ENCODE measurements around the gene TMEM233.
A peak's percentile ranks its signal among the peaks of the same experiment; 100 is the strongest.

Gene TMEM233

GRCh38 chr12:119666226-119666795, 72.7 kb downstream of the TMEM233 start:
- no peak for TF ChIP-seq NFIC (IDR thresholded peaks at IDR 0.05)
- no peak for TF ChIP-seq TAF1 (IDR thresholded peaks at IDR 0.05; ENCODE audit: low read depth)
- no peak for TF ChIP-seq TCF12 (IDR thresholded peaks at IDR 0.05; ENCODE audit: low read depth)
- TF ChIP-seq REST (IDR thresholded peaks at IDR 0.05; ENCODE audit: low read depth) = no peak
- TF ChIP-seq USF1 (IDR thresholded peaks at IDR 0.05) = no peak
- no peak for TF ChIP-seq YY1 (IDR thresholded peaks at IDR 0.05; ENCODE audit: low read depth)
- no peak for TF ChIP-seq TEAD4 (IDR thresholded peaks at IDR 0.05)
- no peak for TF ChIP-seq CEBPB (IDR thresholded peaks at IDR 0.05)

- TF ChIP-seq EGR1 (IDR thresholded peaks at IDR 0.05) = no peak
- TF ChIP-seq TCF12 (IDR thresholded peaks at IDR 0.05; ENCODE audit: low read depth) = no peak
- no peak for TF ChIP-seq NFIC (IDR thresholded peaks at IDR 0.05)
- no peak for TF ChIP-seq ZBTB7A (IDR thresholded peaks at IDR 0.05; ENCODE audit: low read depth)
Measured at GRCh38 chr12:119666900-119667576, 73.5 kb downstream of the TMEM233 start.

GRCh38 chr12:119667577-119668323, 74.2 kb downstream of the TMEM233 start, which contains the start of gene PRKAB1:
PRKAB1 (plus strand) TSS chr12:119668133; CDS start chr12:119668245, 112 bp downstream.
- TF ChIP-seq RAD21 (IDR thresholded peaks at IDR 0.05; ENCODE audit: low read depth) = peak; percentile 41; the same call in 1 of the 2 replicates
- TF ChIP-seq TCF12 (IDR thresholded peaks at IDR 0.05; ENCODE audit: low read depth) = peak; percentile 51; the same call in 1 of the 2 replicates
- no peak for TF ChIP-seq EP300 (IDR thresholded peaks at IDR 0.05; ENCODE audit: borderline replicate concordance)
- no peak for TF ChIP-seq FOXM1 (IDR thresholded peaks at IDR 0.05; ENCODE audit: borderline replicate concordance, low read depth)
- peak; percentile 52; the same call in 1 of the 2 replicates for TF ChIP-seq YY1 (IDR thresholded peaks at IDR 0.05; ENCODE audit: low read depth)
- no peak for TF ChIP-seq EGR1 (IDR thresholded peaks at IDR 0.05)
- TF ChIP-seq CEBPB (IDR thresholded peaks at IDR 0.05) = peak; percentile 31; the same call in 1 of the 2 replicates
- no peak for TF ChIP-seq NFIC (IDR thresholded peaks at IDR 0.05)
- TF ChIP-seq REST (IDR thresholded peaks at IDR 0.05; ENCODE audit: low read depth) = peak; percentile 21; the same call in 1 of the 2 replicates
- TF ChIP-seq CREB1 (IDR thresholded peaks at IDR 0.05; ENCODE audit: low read depth) = no peak
- no peak for TF ChIP-seq TEAD4 (IDR thresholded peaks at IDR 0.05)
- TF ChIP-seq USF1 (IDR thresholded peaks at IDR 0.05) = no peak
- TF ChIP-seq MAX (IDR thresholded peaks at IDR 0.05) = peak; percentile 87
- peak; percentile 60; the same call in 1 of the 2 replicates for TF ChIP-seq TAF1 (IDR thresholded peaks at IDR 0.05; ENCODE audit: low read depth)
- no peak for TF ChIP-seq ZBTB7A (IDR thresholded peaks at IDR 0.05; ENCODE audit: low read depth)

GRCh38 chr12:119668324-119668841, 74.8 kb downstream of the TMEM233 start:
- no peak for TF ChIP-seq NFIC (IDR thresholded peaks at IDR 0.05)
- TF ChIP-seq YY1 (IDR thresholded peaks at IDR 0.05; ENCODE audit: low read depth) = no peak
- TF ChIP-seq EP300 (IDR thresholded peaks at IDR 0.05; ENCODE audit: borderline replicate concordance) = no peak
- no peak for TF ChIP-seq ZBTB7A (IDR thresholded peaks at IDR 0.05; ENCODE audit: low read depth)
- no peak for TF ChIP-seq REST (IDR thresholded peaks at IDR 0.05; ENCODE audit: low read depth)
- no peak for TF ChIP-seq MAX (IDR thresholded peaks at IDR 0.05)
- no peak for TF ChIP-seq CEBPB (IDR thresholded peaks at IDR 0.05)
- no peak for TF ChIP-seq EGR1 (IDR thresholded peaks at IDR 0.05)
- no peak for TF ChIP-seq TAF1 (IDR thresholded peaks at IDR 0.05; ENCODE audit: low read depth)
- no peak for TF ChIP-seq RAD21 (IDR thresholded peaks at IDR 0.05; ENCODE audit: low read depth)
- TF ChIP-seq TCF12 (IDR thresholded peaks at IDR 0.05; ENCODE audit: low read depth) = no peak
- no peak for TF ChIP-seq FOXM1 (IDR thresholded peaks at IDR 0.05; ENCODE audit: borderline replicate concordance, low read depth)
- TF ChIP-seq CREB1 (IDR thresholded peaks at IDR 0.05; ENCODE audit: low read depth) = no peak
- no peak for TF ChIP-seq TEAD4 (IDR thresholded peaks at IDR 0.05)

Data from Ishikawa (cell line).